GM19035 (cell line): ENCODE results near the gene RPS27L.
"Not testable (repeated sequence)": the region's sequence is repeated elsewhere in the genome, so short reads cannot be mapped to it uniquely, and the experiment has no call there.

Source experiments
- ATAC-seq: cut with Tn5 transposase; IDR thresholded peaks from one replicate; pipeline ENCODE4 v1.9.1; 2021; ENCODE audit not compliant: unreplicated experiment

Gene RPS27L

DNA sequence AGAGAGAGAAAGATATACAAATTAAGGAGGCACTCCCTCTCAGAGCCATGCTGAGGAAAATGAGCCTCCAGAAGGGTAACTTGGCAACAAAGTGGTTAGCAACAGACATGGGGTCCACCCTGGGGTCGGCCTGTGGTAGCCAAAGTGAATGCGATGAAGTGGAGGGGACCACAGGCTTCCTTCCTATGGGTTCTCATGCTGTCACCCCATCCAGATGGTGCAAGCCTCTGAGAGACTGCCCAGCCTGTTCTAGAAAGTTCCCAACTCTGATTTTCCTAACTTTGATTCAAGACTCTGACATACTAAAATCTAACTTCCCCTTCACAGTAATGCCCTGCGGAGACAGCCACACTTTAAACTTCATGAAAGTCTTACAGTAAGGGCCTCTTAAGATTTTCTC lies 53.9 kb downstream of the RPS27L start:
- no peak for ATAC-seq

DNA sequence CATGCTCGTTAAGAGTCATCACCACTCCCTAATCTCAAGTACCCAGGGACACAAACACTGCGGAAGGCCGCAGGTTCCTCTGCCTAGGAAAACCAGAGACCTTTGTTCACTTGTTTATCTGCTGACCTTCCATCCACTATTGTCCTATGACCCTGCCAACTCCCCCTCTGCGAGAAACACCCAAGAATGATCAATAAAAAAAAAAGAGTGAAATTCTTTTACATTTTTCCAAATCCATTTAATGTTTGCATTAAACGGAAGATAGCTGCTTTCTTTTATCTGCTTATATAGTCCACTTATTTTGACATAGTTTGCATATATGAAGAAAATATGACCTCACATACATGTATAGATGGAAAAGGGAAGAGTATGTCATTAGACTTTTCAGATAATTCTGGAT lies 57.7 kb downstream of the RPS27L start:
- ATAC-seq: not testable (repeated sequence)

DNA sequence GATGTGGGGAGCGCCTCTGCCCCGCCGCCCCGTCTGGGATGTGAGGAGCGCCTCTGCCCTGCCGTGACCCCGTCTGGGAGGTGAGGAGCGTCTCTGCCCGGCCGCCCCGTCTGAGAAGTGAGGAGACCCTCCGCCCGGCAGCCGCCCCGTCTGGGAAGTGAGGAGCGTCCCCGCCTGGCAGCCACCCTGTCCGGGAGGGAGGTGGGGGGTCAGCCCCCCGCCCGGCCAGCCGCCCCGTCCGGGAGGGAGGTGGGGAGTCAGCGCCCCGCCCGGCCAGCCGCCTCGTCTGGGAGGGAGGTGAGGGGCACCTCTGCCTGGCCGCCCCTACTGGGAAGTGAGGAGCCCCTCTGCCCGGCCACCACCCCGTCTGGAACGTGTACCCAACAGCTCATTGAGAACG lies 58.4 kb downstream of the RPS27L start:
- ATAC-seq: not testable (repeated sequence)
